B cell (primary cell): ENCODE measurements around the gene CAMK1D. TPM values are rescaled to one million over a fixed set of nuclear protein-coding genes. Genes with fewer than 3 reads are reported as not detected.

Experiments
- ATAC-seq: fragments of 200-7000 bp; cut with Tn5 transposase; one replicate; pipeline ENCODE4 v1.10.0; 2021; ENCODE audit warnings: low read depth, mild to moderate bottlenecking, moderate number of reproducible peaks, moderate library complexity
- CTCF ChIA-PET: fragments of 350-600 bp; sonication (Branson Sonifier 250); formaldehyde crosslinking; loops from one replicate; lab custom pipeline; 2021; ENCODE audit warnings: antibody characterized with exemption, inconsistent platforms; lab: Charles Lee
- POLR2A ChIA-PET: fragments of 350-600 bp; sonication (Branson Sonifier 250); formaldehyde crosslinking; loops from one replicate; lab custom pipeline; 2021; ENCODE audit warnings: antibody characterized with exemption; lab: Charles Lee
- DNase-seq: peaks from one replicate; pipeline ENCODE4 v3.0.0; 2013
- H2AFZ ChIP-seq: 2 replicates; pipeline ENCODE4 v1.6.1; 2012; ENCODE audit warnings: mild to moderate bottlenecking, low read depth, low read length; ENCODE audit not compliant: insufficient read depth, poor library complexity, severe bottlenecking
- H3K27ac ChIP-seq, 2 donors: 1 replicate in 1 of 2; 2 replicates in 1 of 2; pipeline ENCODE4 v1.5.1; 2012 to 2013; ENCODE audit warnings: low read length in 2 of 2, mild to moderate bottlenecking in 2 of 2, moderate library complexity in 1 of 2
- H3K27me3 ChIP-seq, 4 experiments: fragments of 200-600 bp in 1 of 4; sonication (generic) in 1 of 4; replicated peaks in 1 of 4; 1 replicate in 2 of 4; 2 replicates in 2 of 4; pipeline versions ENCODE4 v1.6.1 to v1.7.0; 2013 to 2016; ENCODE audit warnings: low read length in 3 of 4, mild to moderate bottlenecking in 2 of 4, mixed read lengths in 1 of 4, moderate library complexity in 1 of 4; ENCODE audit not compliant: insufficient read depth in 4 of 4, control insufficient read depth in 3 of 4; ENCODE audit errors: control extremely low read depth in 1 of 4
- H3K36me3 ChIP-seq, 2 experiments: replicated peaks in 1 of 2; 1 replicate in 1 of 2; 2 replicates in 1 of 2; pipeline versions ENCODE4 v1.6.1 to v1.7.1; 2013; ENCODE audit warnings: low read length in 1 of 2; ENCODE audit not compliant: insufficient read depth in 2 of 2, control insufficient read depth in 1 of 2; ENCODE audit errors: control extremely low read depth in 1 of 2, extremely low read depth in 1 of 2
- H3K4me1 ChIP-seq, 2 donors: fragments of 200-600 bp in 1 of 2; sonication (generic) in 1 of 2; 1 replicate in 1 of 2; 2 replicates in 1 of 2; pipeline versions ENCODE4 v1.5.1 to v1.6.1; 2013 to 2017; ENCODE audit warnings: low read length in 2 of 2; ENCODE audit not compliant: control insufficient read depth in 2 of 2, insufficient read depth in 2 of 2
- H3K4me2 ChIP-seq: replicated peaks from 2 replicates; pipeline ENCODE3; 2012; ENCODE audit warnings: mild to moderate bottlenecking, low read depth, low read length; ENCODE audit not compliant: poor library complexity, severe bottlenecking
- H3K4me3 ChIP-seq, 5 experiments: fragments of 200-600 bp in 1 of 5; sonication (generic) in 1 of 5; 1 replicate in 3 of 5; 2 replicates in 2 of 5; pipeline versions ENCODE4 v1.5.1 to v1.7.0; 2011 to 2016; ENCODE audit warnings: low read length in 4 of 5, mild to moderate bottlenecking in 4 of 5, low read depth in 2 of 5, control low read depth in 1 of 5, moderate library complexity in 1 of 5; ENCODE audit not compliant: insufficient read depth in 1 of 5; ENCODE audit errors: control extremely low read depth in 1 of 5, extremely low read depth in 1 of 5
- H3K79me2 ChIP-seq: fragments of 200-600 bp; sonication (generic); one replicate; pipeline ENCODE4 v1.6.0; 2016; ENCODE audit warnings: low read length; ENCODE audit not compliant: control insufficient read depth, insufficient read depth
- H3K9ac ChIP-seq: fragments of 200-600 bp; sonication (generic); 2 replicates; pipeline ENCODE4 v1.6.1; 2017; ENCODE audit warnings: mild to moderate bottlenecking, low read length, moderate library complexity
- H3K9me3 ChIP-seq, 3 donors: one replicate each; pipeline versions ENCODE4 v1.6.1 to v1.7.1; 2013; ENCODE audit warnings: low read length in 2 of 3; ENCODE audit not compliant: control insufficient read depth in 2 of 3, insufficient read depth in 1 of 3; ENCODE audit errors: control extremely low read depth in 1 of 3
- H4K20me1 ChIP-seq: 2 replicates; pipeline ENCODE4 v1.6.0; 2012; ENCODE audit warnings: mild to moderate bottlenecking, low read length; ENCODE audit not compliant: insufficient read depth, control insufficient read depth, poor library complexity, severe bottlenecking
- H3K27ac Mint-ChIP-seq: one replicate; pipeline ENCODE4 v1.8.0; 2021; ENCODE audit warnings: mixed read lengths
- H3K27me3 Mint-ChIP-seq: one replicate; pipeline ENCODE4 v1.8.0; 2021; ENCODE audit warnings: mixed read lengths
- H3K4me1 Mint-ChIP-seq: one replicate; pipeline ENCODE4 v1.8.0; 2021; ENCODE audit warnings: mixed read lengths
- H3K4me3 Mint-ChIP-seq: one replicate; pipeline ENCODE4 v1.8.0; 2021; ENCODE audit warnings: mixed read lengths
- H3K9me3 Mint-ChIP-seq: one replicate; pipeline ENCODE4 v1.8.0; 2022; ENCODE audit warnings: mixed read lengths; ENCODE audit not compliant: insufficient read depth
- CTCF ChIP-seq: fragments of 200-600 bp; IDR thresholded peaks from one replicate; pipeline ENCODE4 v1.8.0; 2022; ENCODE audit warnings: antibody characterized with exemption, mild to moderate bottlenecking
- EZH2 ChIP-seq: IDR thresholded peaks from 2 replicates; pipeline ENCODE4 v1.6.1; 2012; ENCODE audit warnings: borderline replicate concordance, low read depth, mild to moderate bottlenecking, moderate library complexity, low read length; ENCODE audit not compliant: insufficient read depth, poor library complexity, severe bottlenecking
- WGBS: methylation state at CpG from one replicate; pipeline ENCODE4 v1.1.5; 2013; ENCODE audit warnings: missing lambda C conversion rate; ENCODE audit not compliant: insufficient coverage; 5-methylcytosine and 5-hydroxymethylcytosine counted together
- intact Hi-C: fragments of 100-400 bp; cut with micrococcal nuclease; formaldehyde crosslinking; loops from one replicate; pipeline ENCODE4 v1.10.0; 2022
- polyA plus RNA-seq: library from polyadenylated mRNA; depleted of rRNA; stranded (reverse); fragments of >200 nt; gene quantifications from 2 replicates; pipeline ENCODE4 v1.2.3, GENCODE V29; 2012
- total RNA-seq, 2 donors: library from RNA; stranded (reverse); fragments of 120-200 nt in 1 of 2; gene quantifications; 1 replicate in 1 of 2; 2 replicates in 1 of 2; pipeline versions ENCODE4 v1.2.3 to v1.2.4, GENCODE V29; 2013 to 2022

Gene CAMK1D
- total and polyA plus RNA-seq, 2 donors (not counting 1 experiment from before 2014, with no cell fraction given) = 34.1 to 69.7 TPM

GRCh38 chr10:12681252-12681651 is 331.9 kb downstream of the CAMK1D start:
- no peak overlapping the region for H3K4me3 Mint-ChIP-seq
- no peaks in the 10 kb centered on the region for H3K27me3 ChIP-seq
- no peaks in the 10 kb centered on the region for H3K9me3 Mint-ChIP-seq
- WGBS = 80% methylated on average over 5 of the region's 5 CpGs
- CTCF ChIA-PET = no interaction called here
- H3K9me3 ChIP-seq = no peaks in the 10 kb centered on the region
- peaks cover 76% of the 10 kb centered on the region for H3K79me2 ChIP-seq
- peaks cover 5 to 29% of the 10 kb centered on the region in 2 experiments for H3K36me3 ChIP-seq
- ATAC-seq = no peak
- no peak overlapping the region for H2AFZ ChIP-seq
- H3K27me3 Mint-ChIP-seq = no peaks in the 10 kb centered on the region
- H3K4me2 ChIP-seq = no peak overlapping the region
- H3K4me1 Mint-ChIP-seq = peaks cover 9% of the 10 kb centered on the region
- H3K4me3 ChIP-seq = no peak overlapping the region
- no peak for DNase-seq
- POLR2A ChIA-PET = no interaction called here
- H3K27ac ChIP-seq = no peak overlapping the region
- no peak overlapping the region for H3K9ac ChIP-seq
- no peaks in the 10 kb centered on the region for H3K4me1 ChIP-seq
- no peak for TF ChIP-seq EZH2
- TF ChIP-seq CTCF = no peak
- intact Hi-C loops = no loop called here
- H4K20me1 ChIP-seq = peaks cover 49% of the 10 kb centered on the region
- no peak overlapping the region for H3K27ac Mint-ChIP-seq

GRCh38 chr10:12684784-12685183 is 335.4 kb downstream of the CAMK1D start:
- Mint-ChIP-seq H3K27me3 (no peaks in the 10 kb centered on the region), H3K9me3 (no peaks in the 10 kb centered on the region), H3K4me1 (peaks cover 7% of the 10 kb centered on the region), H3K4me3 (no peak overlapping the region), H3K27ac (no peak overlapping the region)
- intact Hi-C loops = no loop called here
- POLR2A ChIA-PET = no interaction called here
- CTCF ChIA-PET = no interaction called here
- Histone ChIP-seq H3K4me3 (no peak overlapping the region), H3K9me3 (no peaks in the 10 kb centered on the region), H3K4me2 (no peak overlapping the region), H3K9ac (no peak overlapping the region), H3K79me2 (peaks cover 68% of the 10 kb centered on the region), H4K20me1 (peaks cover 53% of the 10 kb centered on the region), H3K27me3 (no peaks in the 10 kb centered on the region), H3K4me1 (no peaks in the 10 kb centered on the region), H3K36me3 (peaks cover 2 to 17% of the 10 kb centered on the region in 2 experiments), H2AFZ (no peak overlapping the region), H3K27ac (no peak overlapping the region)
- DNase-seq = no peak
- no peak for ATAC-seq
- TF ChIP-seq EZH2 (no peak), CTCF (no peak)
- WGBS = 95% methylated on average over 8 of the region's 8 CpGs
